Lung (tissue), 12 donors: ENCODE results near the gene POSTN. TPM values are rescaled to one million over a fixed set of nuclear protein-coding genes. Genes with fewer than 3 reads are reported as not detected.
A peak's percentile ranks its signal among the peaks of the same experiment; 100 is the strongest.

Experiments used
- ATAC-seq: fragments of 200-7000 bp; cut with Tn5 transposase; one replicate; pipeline ENCODE4 v1.9.1; 2020; ENCODE audit warnings: moderate number of reproducible peaks; ENCODE audit not compliant: insufficient read depth, low FRiP score
- DNase-seq, 3 donors: peaks; one replicate each; pipeline ENCODE4 v3.0.0-alpha.2; 2013 to 2017
- H3K27ac ChIP-seq, 2 donors: one replicate each; pipeline ENCODE4 v1.5.1; 2013; ENCODE audit warnings: mild to moderate bottlenecking in 2 of 2, moderate library complexity in 2 of 2, control low read depth in 1 of 2, inconsistent platforms in 1 of 2, low read depth in 1 of 2, low read length in 1 of 2
- H3K27me3 ChIP-seq, 3 donors: one replicate each; pipeline ENCODE4 v1.5.1; 2013; ENCODE audit warnings: low read length in 2 of 3; ENCODE audit not compliant: control insufficient read depth in 3 of 3, insufficient read depth in 3 of 3
- H3K36me3 ChIP-seq, 4 donors: one replicate each; pipeline ENCODE4 v1.5.1; 2013; ENCODE audit warnings: low read length in 4 of 4, mild to moderate bottlenecking in 1 of 4, moderate library complexity in 1 of 4; ENCODE audit not compliant: control insufficient read depth in 4 of 4, insufficient read depth in 4 of 4
- H3K4me1 ChIP-seq, 5 donors: one replicate each; pipeline ENCODE4 v1.5.1; 2013; ENCODE audit warnings: low read length in 5 of 5, mild to moderate bottlenecking in 2 of 5, moderate library complexity in 1 of 5; ENCODE audit not compliant: control insufficient read depth in 5 of 5, insufficient read depth in 5 of 5
- H3K4me3 ChIP-seq: one replicate; pipeline ENCODE4 v1.5.1; 2013; ENCODE audit warnings: mild to moderate bottlenecking, control low read depth, moderate library complexity
- H3K9ac ChIP-seq, 2 donors: one replicate each; pipeline ENCODE4 v1.5.1; 2013; ENCODE audit warnings: low read length in 2 of 2, control low read depth in 1 of 2; ENCODE audit not compliant: insufficient read depth in 1 of 2
- H3K9me3 ChIP-seq, 4 donors: one replicate each; pipeline ENCODE4 v1.5.1; 2013; ENCODE audit warnings: low read length in 3 of 4, mild to moderate bottlenecking in 1 of 4, moderate library complexity in 1 of 4; ENCODE audit not compliant: control insufficient read depth in 4 of 4, insufficient read depth in 3 of 4
- CTCF ChIP-seq: IDR thresholded peaks from 2 replicates; pipeline ENCODE4 v1.5.1; 2012; ENCODE audit warnings: mild to moderate bottlenecking; ENCODE audit errors: control extremely low read depth, extremely low read depth
- WGBS, 2 donors: extraction: QIAGEN DNeasy Blood & Tissue Kit; methylation state at CpG; one replicate each; pipeline ENCODE4 v1.1.7; 2013; 5-methylcytosine and 5-hydroxymethylcytosine counted together
- polyA plus RNA-seq, 2 donors: library from polyadenylated mRNA; stranded (reverse); fragments of 200-250 nt; gene quantifications; one replicate each; pipeline ENCODE4 v1.2.1, GENCODE V29; 2013
- total RNA-seq, 2 donors: library from RNA; depleted of rRNA in 1 of 2; stranded (reverse); fragments of >200 nt in 1 of 2; gene quantifications; one replicate each; pipeline ENCODE4 v1.2.1, GENCODE V29; 2014 to 2021
- donor health status: control.
- donor health status: control.
- donor health status: Bipolar disorder and iron deficiency.
- donor health status: healthy.
- donor health status: DM: yes; HTN: yes; CAD: no.

The POSTN gene
- total and polyA plus RNA-seq, 4 donors, result 9.3 to 280 (median 21.7) TPM

- no peak overlapping the region for H3K27ac ChIP-seq
- H3K9ac ChIP-seq, result no peak overlapping the region
- no peaks in the 10 kb centered on the region for H3K36me3 ChIP-seq
- H3K9me3 ChIP-seq, result no peaks in the 10 kb centered on the region
- no peak overlapping the region for H3K4me3 ChIP-seq
- H3K27me3 ChIP-seq, result no peaks in the 10 kb centered on the region
- WGBS, 2 donors, result 44 to 46% methylated on average over 7 of the region's 7 CpGs
- ATAC-seq, result no peak
- DNase-seq, result no peak
- TF ChIP-seq CTCF, result no peak
- H3K4me1 ChIP-seq, result peaks cover 0 to 6% (median 0%) of the 10 kb centered on the region in 5 donors
Observed at GRCh38 chr13:37645181-37645740, 46.7 kb upstream of the POSTN start.

- no peak for TF ChIP-seq CTCF
- ATAC-seq (no peak), DNase-seq (no peak)
- Histone ChIP-seq H3K9ac (no peak overlapping the region), H3K27ac (no peak overlapping the region), H3K27me3 (peaks cover 0 to 3% (median 0%) of the 10 kb centered on the region in 3 donors), H3K4me3 (no peak overlapping the region), H3K4me1 (peaks cover 0 to 6% (median 0%) of the 10 kb centered on the region in 5 donors), H3K36me3 (no peaks in the 10 kb centered on the region), H3K9me3 (no peaks in the 10 kb centered on the region)
- 93 to 96% methylated on average over 2 of the region's 2 CpGs for WGBS, 2 donors
Observed at GRCh38 chr13:37641391-37641790, 42.8 kb upstream of the POSTN start.

- ATAC-seq (no peak), DNase-seq (peak; percentile 16 to 66 (median 47))
- H3K27ac ChIP-seq, result no peak overlapping the region
- no peak for TF ChIP-seq CTCF
- H3K27me3 ChIP-seq, result peaks cover 0 to 3% (median 0%) of the 10 kb centered on the region in 3 donors
- H3K4me1 ChIP-seq, result peaks cover 0 to 6% (median 0%) of the 10 kb centered on the region in 5 donors
- 24 to 27% methylated on average over 2 of the region's 2 CpGs for WGBS, 2 donors
- H3K4me3 ChIP-seq, result no peak overlapping the region
- H3K36me3 ChIP-seq, result no peaks in the 10 kb centered on the region
- H3K9ac ChIP-seq, result no peak overlapping the region
- no peaks in the 10 kb centered on the region for H3K9me3 ChIP-seq
Observed at GRCh38 chr13:37640499-37640898, 41.9 kb upstream of the POSTN start.

GRCh38 chr13:37636701-37637100, 38.1 kb upstream of the POSTN start:
- Histone ChIP-seq H3K4me1 (no peaks in the 10 kb centered on the region), H3K27me3 (peaks cover 0 to 3% (median 0%) of the 10 kb centered on the region in 3 donors), H3K9me3 (no peaks in the 10 kb centered on the region), H3K4me3 (no peak overlapping the region), H3K36me3 (no peaks in the 10 kb centered on the region), H3K27ac (no peak overlapping the region), H3K9ac (no peak overlapping the region)
- no peak for DNase-seq
- WGBS, 2 donors, result 61 to 73% methylated on average over 8 of the region's 8 CpGs
- no peak for ATAC-seq
- TF ChIP-seq CTCF, result no peak
